KBM-7 (cell line): ENCODE results near the gene FBLIM1.

ENCODE experiments used
- DNase-seq: peaks from one replicate; pipeline ENCODE4 v3.0.0-alpha.2; 2015
- in situ Hi-C: fragments of 300-500 bp; cut with MboI; formaldehyde crosslinking; loops from 2 replicates; pipeline ENCODE4 v1.14.3; 2020; ENCODE audit warnings: low sequenced_read_pairs, low pct_unique_long_range_greater_than_20kb, mixed read lengths

Gene FBLIM1

GRCh38 chr1:15742339-15742801 lies 16.2 kb upstream of the FBLIM1 start, which contains the start of gene TMEM82:
Gene TMEM82 (plus strand): TSS chr1:15742499. CDS start chr1:15742560, 61 bp downstream.
- in situ Hi-C loops, result no loop called here
- no peak for DNase-seq

- in situ Hi-C loops, result no loop called here
- DNase-seq, result no peak
Measured at GRCh38 chr1:15744122-15744679, 14.4 kb upstream of the FBLIM1 start.

GRCh38 chr1:15747378-15747777 lies 11.2 kb upstream of the FBLIM1 start:
- no peak for DNase-seq
- in situ Hi-C loops, result no loop called here

- in situ Hi-C loops, result no loop called here
- no peak for DNase-seq
Measured at GRCh38 chr1:15748264-15748663, 10.3 kb upstream of the FBLIM1 start.

- DNase-seq, result no peak
- in situ Hi-C loops, result no loop called here
Measured at GRCh38 chr1:15748690-15749398, 9.8 kb upstream of the FBLIM1 start.

GRCh38 chr1:15749399-15750291 lies 8.9 kb upstream of the FBLIM1 start:
- in situ Hi-C loops, result no loop called here
- no peak for DNase-seq

GRCh38 chr1:15750924-15751323 lies 7.7 kb upstream of the FBLIM1 start:
- in situ Hi-C loops, result no loop called here
- DNase-seq, result no peak

GRCh38 chr1:15751717-15752116 lies 6.9 kb upstream of the FBLIM1 start:
- in situ Hi-C loops, result no loop called here
- no peak for DNase-seq

GRCh38 chr1:15753776-15754175 lies 4.8 kb upstream of the FBLIM1 start:
- in situ Hi-C loops, result no loop called here
- DNase-seq, result no peak

GRCh38 chr1:15755021-15755645 lies 3.5 kb upstream of the FBLIM1 start:
- in situ Hi-C loops, result no loop called here
- DNase-seq, result no peak

GRCh38 chr1:15755646-15756040 lies 3.0 kb upstream of the FBLIM1 start:
- DNase-seq, result no peak
- in situ Hi-C loops, result no loop called here

- in situ Hi-C loops, result no loop called here
- DNase-seq, result no peak
Measured at GRCh38 chr1:15756143-15757015, 2.2 kb upstream of the FBLIM1 start.

- DNase-seq, result no peak
- in situ Hi-C loops, result no loop called here
Measured at GRCh38 chr1:15757016-15757543, 1.5 kb upstream of the FBLIM1 start.

GRCh38 chr1:15757575-15758342 lies 836 bp upstream of the FBLIM1 start:
- DNase-seq, result no peak
- in situ Hi-C loops, result no loop called here

GRCh38 chr1:15758953-15759661 lies 512 bp downstream of the FBLIM1 start:
- in situ Hi-C loops, result no loop called here
- peak; percentile 12 for DNase-seq

- in situ Hi-C loops, result no loop called here
- peak; percentile 9 for DNase-seq
Measured at GRCh38 chr1:15760520-15761211, 2.1 kb downstream of the FBLIM1 start.
